DOHH2 (cell line): ENCODE measurements around the gene CRTC2.
"Not testable (repeated sequence)": the region's sequence is repeated elsewhere in the genome, so short reads cannot be mapped to it uniquely, and the experiment has no call there.

Source experiments
- H3F3A ChIP-seq: fragments of 200-600 bp; sonication (generic), shearing (Covaris generic); 2 replicates; pipeline ENCODE4 v1.6.0; 2016; ENCODE audit warnings: antibody characterized with exemption, mild to moderate bottlenecking; ENCODE audit not compliant: control insufficient read depth, insufficient read depth
- H3K27ac ChIP-seq: fragments of 200-600 bp; sonication (generic); 2 replicates; pipeline ENCODE4 v1.5.1; 2014; ENCODE audit warnings: low read depth, mild to moderate bottlenecking, low read length, moderate library complexity
- H3K27me3 ChIP-seq: fragments of 200-600 bp; sonication (generic); 2 replicates; pipeline ENCODE4 v1.6.1; 2014; ENCODE audit warnings: mild to moderate bottlenecking, low read length, mixed read lengths; ENCODE audit not compliant: control insufficient read depth
- H3K36me3 ChIP-seq: fragments of 200-600 bp; sonication (generic); 2 replicates; pipeline ENCODE4 v1.6.1; 2014; ENCODE audit warnings: mild to moderate bottlenecking, low read length, moderate library complexity, mixed read lengths; ENCODE audit not compliant: control insufficient read depth
- H3K4me1 ChIP-seq: fragments of 200-600 bp; sonication (generic); 2 replicates; pipeline ENCODE4 v1.6.1; 2014; ENCODE audit warnings: mild to moderate bottlenecking, low read length, mixed read lengths; ENCODE audit not compliant: control insufficient read depth
- H3K4me2 ChIP-seq: fragments of 200-600 bp; sonication (generic); 2 replicates; pipeline ENCODE4 v1.6.0; 2014; ENCODE audit warnings: mild to moderate bottlenecking, low read length, moderate library complexity
- H3K4me3 ChIP-seq: fragments of 200-600 bp; sonication (generic); 2 replicates; pipeline ENCODE4 v1.5.1; 2014; ENCODE audit warnings: mild to moderate bottlenecking, low read length, mixed read lengths
- H3K79me2 ChIP-seq: fragments of 200-600 bp; sonication (generic); 2 replicates; pipeline ENCODE4 v1.6.1; 2014; ENCODE audit warnings: mild to moderate bottlenecking, low read length, mixed read lengths; ENCODE audit not compliant: control insufficient read depth
- H3K9me2 ChIP-seq: fragments of 200-600 bp; sonication (generic); replicated peaks from 2 replicates; pipeline ENCODE4 v1.6.1; 2014; ENCODE audit warnings: mild to moderate bottlenecking, low read length, mixed read lengths; ENCODE audit not compliant: control insufficient read depth
- H3K9me3 ChIP-seq: fragments of 200-600 bp; sonication (generic); 2 replicates; pipeline ENCODE4 v1.6.1; 2014; ENCODE audit warnings: antibody characterized with exemption, low read length, mixed read lengths; ENCODE audit not compliant: control insufficient read depth, insufficient read depth
- H4K20me1 ChIP-seq: fragments of 200-600 bp; sonication (generic); 2 replicates; pipeline ENCODE4 v1.6.0; 2014; ENCODE audit warnings: low read depth, mild to moderate bottlenecking, antibody characterized with exemption, low read length, moderate library complexity; ENCODE audit not compliant: control insufficient read depth, insufficient read depth
- CTCF ChIP-seq: fragments of 200-600 bp; sonication (generic); IDR thresholded peaks from one replicate; pipeline ENCODE4 v1.5.1; 2014; ENCODE audit warnings: antibody characterized with exemption, mild to moderate bottlenecking, low read depth, low read length; ENCODE audit not compliant: poor library complexity, severe bottlenecking
- EZH2phosphoT487 ChIP-seq: fragments of 200-600 bp; sonication (generic); IDR thresholded peaks from 2 replicates; pipeline ENCODE4 v1.6.1; 2017; ENCODE audit warnings: borderline replicate concordance, mild to moderate bottlenecking, antibody characterized with exemption, low read length, moderate library complexity, mixed read lengths

Gene CRTC2

GRCh38 chr1:153958111-153958960 is at the start of gene CRTC2:
TSS of gene CRTC2 (minus strand) at chr1:153958612. CDS start at chr1:153958497, 115 bp downstream.
- Histone ChIP-seq H4K20me1 (peaks cover 19% of the 10 kb centered on the region; the same call in 1 of the 2 replicates), H3K4me3 (peak within 1 kb of the TSS; percentile 95), H3K4me1 (peaks cover 58% of the 10 kb centered on the region), H3K4me2 (peak within 1 kb of the TSS; percentile 93), H3K27me3 (no peaks in the 10 kb centered on the region), H3K36me3 (peaks cover 78% of the 10 kb centered on the region), H3K79me2 (peaks cover 72% of the 10 kb centered on the region), H3K27ac (peak within 1 kb of the TSS; percentile 83), H3K9me2 (no peaks in the 10 kb centered on the region), H3K9me3 (no peaks in the 10 kb centered on the region), H3F3A (peaks cover 3% of the 10 kb centered on the region; the same call in 1 of the 2 replicates)
- no peak for TF ChIP-seq EZH2phosphoT487
- peak; percentile 51 for TF ChIP-seq CTCF

GRCh38 chr1:154006136-154006535 is 47.7 kb upstream of the CRTC2 start:
- Histone ChIP-seq H3K4me2 (no peak overlapping the region), H4K20me1 (no peaks in the 10 kb centered on the region), H3K36me3 (no peaks in the 10 kb centered on the region), H3K4me1 (no peaks in the 10 kb centered on the region), H3K9me2 (no peaks in the 10 kb centered on the region), H3K27ac (no peak overlapping the region), H3K9me3 (no peaks in the 10 kb centered on the region), H3F3A (no peaks in the 10 kb centered on the region), H3K79me2 (no peaks in the 10 kb centered on the region), H3K4me3 (no peak overlapping the region), H3K27me3 (no peaks in the 10 kb centered on the region)
- no peak for TF ChIP-seq CTCF
- no peak for TF ChIP-seq EZH2phosphoT487

GRCh38 chr1:154000420-154000819 is 42.0 kb upstream of the CRTC2 start:
- peaks cover 2% of the 10 kb centered on the region for H3K36me3 ChIP-seq
- TF ChIP-seq CTCF = no peak
- no peak for TF ChIP-seq EZH2phosphoT487

GRCh38 chr1:153996882-153997281 is 38.5 kb upstream of the CRTC2 start:
- H3K4me2 ChIP-seq, H3K27ac ChIP-seq, H3K9me2 ChIP-seq, H4K20me1 ChIP-seq, H3K9me3 ChIP-seq, H3K27me3 ChIP-seq, H3K4me3 ChIP-seq: not testable (repeated sequence)
- H3K36me3 ChIP-seq = peaks cover 37% of the 10 kb centered on the region
- peaks cover 39% of the 10 kb centered on the region for H3F3A ChIP-seq
- H3K79me2 ChIP-seq = peaks cover 12% of the 10 kb centered on the region
- peaks cover 15% of the 10 kb centered on the region for H3K4me1 ChIP-seq

More at GRCh38 chr1:154000420-154000819, 42.0 kb upstream of the CRTC2 start:
- Histone ChIP-seq H4K20me1 (no peaks in the 10 kb centered on the region), H3F3A (peaks cover 8% of the 10 kb centered on the region), H3K27me3 (no peaks in the 10 kb centered on the region), H3K4me2 (no peak overlapping the region), H3K9me2 (no peaks in the 10 kb centered on the region), H3K27ac (no peak overlapping the region), H3K79me2 (no peaks in the 10 kb centered on the region), H3K4me1 (no peaks in the 10 kb centered on the region), H3K9me3 (no peaks in the 10 kb centered on the region), H3K4me3 (no peak overlapping the region)
